Activated naive CD8-positive, alpha-beta T cell (primary cell): ENCODE results near the gene IL1RAPL2.

Source experiments
- H3K27ac Mint-ChIP-seq: one replicate; pipeline ENCODE4 v1.8.0; 2021; ENCODE audit warnings: mixed read lengths
- H3K27me3 Mint-ChIP-seq: one replicate; pipeline ENCODE4 v1.8.0; 2021; ENCODE audit warnings: mixed read lengths
- H3K36me3 Mint-ChIP-seq: one replicate; pipeline ENCODE4 v1.8.0; 2021; ENCODE audit warnings: mixed read lengths
- H3K4me1 Mint-ChIP-seq: one replicate; pipeline ENCODE4 v1.8.0; 2021; ENCODE audit warnings: low read depth, mixed read lengths
- H3K4me3 Mint-ChIP-seq: one replicate; pipeline ENCODE4 v1.8.0; 2021; ENCODE audit warnings: mild to moderate bottlenecking, mixed read lengths
- H3K9me3 Mint-ChIP-seq: one replicate; pipeline ENCODE4 v1.8.0; 2021; ENCODE audit warnings: low read depth, mixed read lengths

Gene IL1RAPL2

GRCh38 chrX:105314458-105314857 is 748.5 kb downstream of the IL1RAPL2 start:
- no peaks in the 10 kb centered on the region for H3K4me1 Mint-ChIP-seq
- no peaks in the 10 kb centered on the region for H3K27me3 Mint-ChIP-seq
- no peak overlapping the region for H3K27ac Mint-ChIP-seq
- H3K9me3 Mint-ChIP-seq, result no peaks in the 10 kb centered on the region
- no peak overlapping the region for H3K4me3 Mint-ChIP-seq
- no peaks in the 10 kb centered on the region for H3K36me3 Mint-ChIP-seq

DNA sequence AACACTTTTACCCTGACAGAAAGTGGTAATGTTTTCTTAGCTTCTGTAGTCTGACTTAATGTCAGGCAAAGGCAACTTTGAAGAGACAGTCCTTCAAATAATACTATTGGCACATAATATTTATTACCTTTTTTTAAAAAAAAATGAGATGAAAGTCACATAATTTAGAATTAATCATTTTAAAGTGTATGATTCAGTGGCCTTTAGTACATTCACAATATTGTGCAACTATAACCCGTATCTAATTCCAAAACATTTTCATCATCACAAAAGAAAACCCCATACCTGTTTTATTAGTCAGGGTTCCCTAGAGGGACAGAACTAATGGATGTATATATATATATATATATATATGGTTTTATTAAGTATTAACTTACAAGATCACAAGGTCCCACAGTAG is 749.2 kb downstream of the IL1RAPL2 start:
- Mint-ChIP-seq H3K4me3 (no peak overlapping the region), H3K27ac (no peak overlapping the region), H3K36me3 (no peaks in the 10 kb centered on the region), H3K27me3 (no peaks in the 10 kb centered on the region), H3K4me1 (no peaks in the 10 kb centered on the region), H3K9me3 (no peaks in the 10 kb centered on the region)

DNA sequence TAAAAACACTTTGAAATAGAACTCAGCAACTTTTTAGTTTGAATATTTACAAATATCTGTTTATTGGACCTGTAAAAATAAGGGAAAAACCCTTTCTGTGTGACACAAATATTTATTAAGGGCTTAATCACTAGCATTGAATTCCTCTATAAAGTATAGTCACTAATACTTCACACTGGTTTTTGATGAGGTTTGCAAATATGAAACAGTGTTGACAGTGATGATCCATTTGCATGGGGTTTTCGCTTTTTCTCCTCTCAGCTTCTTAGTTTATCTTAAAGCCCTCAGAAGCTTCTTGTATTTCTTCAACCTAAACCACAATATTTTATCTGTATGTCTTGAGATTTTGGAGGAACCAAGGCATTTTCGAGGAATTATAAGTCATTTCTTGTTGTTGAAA is 751.1 kb downstream of the IL1RAPL2 start:
- Mint-ChIP-seq H3K4me1 (no peaks in the 10 kb centered on the region), H3K27me3 (no peaks in the 10 kb centered on the region), H3K4me3 (no peak overlapping the region), H3K27ac (no peak overlapping the region), H3K36me3 (no peaks in the 10 kb centered on the region), H3K9me3 (no peaks in the 10 kb centered on the region)

- Mint-ChIP-seq H3K4me3 (no peak overlapping the region), H3K9me3 (no peaks in the 10 kb centered on the region), H3K27ac (no peak overlapping the region), H3K4me1 (no peaks in the 10 kb centered on the region), H3K36me3 (no peaks in the 10 kb centered on the region), H3K27me3 (no peaks in the 10 kb centered on the region)
Measured at GRCh38 chrX:105323928-105324327, 757.9 kb downstream of the IL1RAPL2 start.

DNA sequence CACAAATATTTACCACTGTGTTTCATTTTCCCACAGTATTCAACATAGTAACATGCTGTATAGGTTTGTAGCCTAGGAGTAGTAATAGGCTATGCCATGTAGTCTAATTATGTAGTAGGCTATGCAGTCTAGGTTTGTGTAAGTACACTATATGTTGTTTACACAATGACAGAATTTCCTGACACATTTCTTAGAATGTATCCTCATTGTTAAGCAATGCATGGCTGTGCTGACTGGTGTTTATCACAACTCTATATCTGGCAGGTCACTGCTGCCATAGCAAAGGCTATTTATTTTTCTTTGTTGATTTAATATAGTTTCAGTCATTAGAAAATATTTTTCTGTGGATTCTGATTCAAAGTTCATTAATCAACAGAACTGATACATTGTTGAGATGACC is 762.8 kb downstream of the IL1RAPL2 start:
- no peaks in the 10 kb centered on the region for H3K27me3 Mint-ChIP-seq
- no peaks in the 10 kb centered on the region for H3K4me1 Mint-ChIP-seq
- no peaks in the 10 kb centered on the region for H3K9me3 Mint-ChIP-seq
- H3K4me3 Mint-ChIP-seq, result no peak overlapping the region
- H3K27ac Mint-ChIP-seq, result no peak overlapping the region
- no peaks in the 10 kb centered on the region for H3K36me3 Mint-ChIP-seq

DNA sequence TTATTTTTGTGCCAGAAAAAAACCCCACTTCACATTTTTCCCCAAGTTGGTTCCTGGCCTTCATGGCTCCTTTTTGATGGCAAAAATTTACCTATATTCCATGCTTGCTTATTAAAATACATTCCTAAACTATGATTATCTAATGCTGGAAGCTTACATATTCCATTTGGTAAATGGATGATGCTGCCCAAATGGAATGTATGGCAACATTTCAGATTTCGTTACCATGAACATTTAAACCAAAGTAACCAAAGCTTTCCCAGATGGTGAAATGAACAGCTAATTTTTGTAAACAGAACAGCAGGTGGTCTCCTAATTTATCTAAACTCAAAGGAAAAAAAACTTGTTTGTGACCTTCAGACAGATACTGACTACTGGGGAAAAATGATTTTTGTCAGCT is 765.2 kb downstream of the IL1RAPL2 start:
- Mint-ChIP-seq H3K4me1 (no peaks in the 10 kb centered on the region), H3K27ac (no peak overlapping the region), H3K9me3 (no peaks in the 10 kb centered on the region), H3K4me3 (no peak overlapping the region), H3K36me3 (no peaks in the 10 kb centered on the region), H3K27me3 (no peaks in the 10 kb centered on the region)

DNA sequence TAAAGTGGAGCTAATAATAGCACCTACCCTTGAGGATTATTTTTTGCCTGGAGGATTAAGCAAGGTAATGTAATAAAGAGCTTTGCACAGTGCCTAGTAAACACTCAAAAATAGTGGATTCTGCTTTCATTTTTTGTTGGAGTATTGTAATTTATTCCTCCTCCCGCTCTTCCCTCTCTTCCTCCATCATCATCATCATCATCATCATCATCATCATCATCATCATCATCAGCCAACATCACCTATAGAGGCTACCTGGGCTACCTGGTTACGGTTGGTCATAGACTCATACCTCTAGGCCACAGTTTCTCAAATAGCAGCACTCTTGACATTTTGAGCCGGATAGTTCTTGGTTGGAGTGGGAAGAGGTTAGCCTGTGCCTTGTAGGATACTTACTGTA is 781.4 kb downstream of the IL1RAPL2 start:
- Mint-ChIP-seq H3K4me1 (no peaks in the 10 kb centered on the region), H3K27me3 (no peaks in the 10 kb centered on the region), H3K9me3 (no peaks in the 10 kb centered on the region), H3K27ac (no peak overlapping the region), H3K36me3 (no peaks in the 10 kb centered on the region), H3K4me3 (no peak overlapping the region)

- Mint-ChIP-seq H3K36me3 (no peaks in the 10 kb centered on the region), H3K4me1 (no peaks in the 10 kb centered on the region), H3K4me3 (no peak overlapping the region), H3K27me3 (no peaks in the 10 kb centered on the region), H3K9me3 (no peaks in the 10 kb centered on the region), H3K27ac (no peak overlapping the region)
Measured at GRCh38 chrX:105349476-105349875, 783.5 kb downstream of the IL1RAPL2 start.

DNA sequence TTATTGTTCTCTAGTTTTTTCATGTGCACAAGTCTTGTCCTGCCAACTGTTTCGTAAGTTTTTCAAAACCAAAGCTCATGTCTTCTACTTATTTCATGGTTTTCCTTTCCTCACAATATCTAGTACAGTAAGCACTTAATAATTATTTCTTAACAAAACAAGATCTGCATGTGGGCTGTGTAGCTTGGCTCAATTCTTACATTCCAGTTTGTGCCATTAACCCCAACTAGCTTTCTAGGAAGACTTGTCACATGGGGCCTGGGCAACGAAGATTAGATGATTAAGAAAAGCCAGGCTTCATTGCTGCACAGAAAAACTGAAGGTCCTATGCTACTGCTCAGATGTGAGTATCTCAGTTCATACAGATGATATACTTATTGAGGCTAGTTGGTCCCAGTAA is 809.8 kb downstream of the IL1RAPL2 start:
- Mint-ChIP-seq H3K9me3 (no peaks in the 10 kb centered on the region), H3K36me3 (no peaks in the 10 kb centered on the region), H3K27ac (no peak overlapping the region), H3K27me3 (no peaks in the 10 kb centered on the region), H3K4me3 (no peak overlapping the region), H3K4me1 (no peaks in the 10 kb centered on the region)

DNA sequence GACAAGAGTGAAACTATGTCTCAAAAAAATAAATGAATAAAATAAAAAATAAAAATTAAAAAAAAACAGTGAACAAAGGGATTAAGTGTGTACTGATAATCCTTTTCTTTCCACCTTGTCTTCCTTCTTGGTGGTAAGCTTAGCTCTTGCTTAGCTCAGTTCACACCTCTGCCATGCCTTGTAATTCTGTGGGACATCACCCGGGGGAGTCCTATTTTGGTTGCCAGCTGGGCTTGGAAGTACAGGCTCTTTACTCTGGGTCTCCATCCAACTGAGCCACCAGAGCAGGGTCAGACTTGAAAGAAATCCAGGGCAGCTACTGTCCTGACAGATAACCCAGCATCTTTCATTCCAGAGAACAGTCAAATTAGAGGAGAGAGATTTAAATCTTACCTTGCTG is 858.7 kb downstream of the IL1RAPL2 start:
- no peak overlapping the region for H3K27ac Mint-ChIP-seq
- H3K4me1 Mint-ChIP-seq, result no peaks in the 10 kb centered on the region
- H3K36me3 Mint-ChIP-seq, result no peaks in the 10 kb centered on the region
- no peaks in the 10 kb centered on the region for H3K9me3 Mint-ChIP-seq
- no peak overlapping the region for H3K4me3 Mint-ChIP-seq
- H3K27me3 Mint-ChIP-seq, result no peaks in the 10 kb centered on the region

GRCh38 chrX:105451401-105451800 is 885.4 kb downstream of the IL1RAPL2 start:
- Mint-ChIP-seq H3K27me3 (no peaks in the 10 kb centered on the region), H3K36me3 (no peaks in the 10 kb centered on the region), H3K9me3 (peaks cover 4% of the 10 kb centered on the region), H3K4me1 (no peaks in the 10 kb centered on the region), H3K27ac (no peak overlapping the region), H3K4me3 (no peak overlapping the region)

DNA sequence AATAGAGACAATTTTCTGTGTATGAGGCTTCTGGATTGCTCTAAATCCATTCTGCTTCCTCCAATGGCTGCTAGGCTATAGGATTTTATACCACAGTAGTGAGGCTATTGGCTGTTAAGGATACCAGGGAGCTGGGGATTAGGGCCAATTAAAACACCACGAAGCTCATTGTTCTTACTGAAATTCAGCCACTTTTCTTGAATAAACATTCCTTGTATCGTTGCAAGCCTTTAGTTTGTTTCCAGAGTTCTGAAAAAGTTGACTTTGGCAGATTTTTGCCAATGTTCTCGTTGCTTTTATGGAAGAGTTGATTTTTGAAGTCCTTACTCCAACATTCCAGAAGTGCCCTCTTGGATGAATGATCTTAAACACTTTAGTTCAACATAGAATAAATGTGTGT is 892.8 kb downstream of the IL1RAPL2 start:
- no peaks in the 10 kb centered on the region for H3K27me3 Mint-ChIP-seq
- H3K36me3 Mint-ChIP-seq, result no peaks in the 10 kb centered on the region
- peaks cover 4% of the 10 kb centered on the region for H3K9me3 Mint-ChIP-seq
- H3K4me1 Mint-ChIP-seq, result no peaks in the 10 kb centered on the region
- no peak overlapping the region for H3K27ac Mint-ChIP-seq
- H3K4me3 Mint-ChIP-seq, result no peak overlapping the region

- no peaks in the 10 kb centered on the region for H3K36me3 Mint-ChIP-seq
- no peaks in the 10 kb centered on the region for H3K27me3 Mint-ChIP-seq
- H3K9me3 Mint-ChIP-seq, result peaks cover 3% of the 10 kb centered on the region
- H3K4me1 Mint-ChIP-seq, result no peaks in the 10 kb centered on the region
- no peak overlapping the region for H3K4me3 Mint-ChIP-seq
- no peak overlapping the region for H3K27ac Mint-ChIP-seq
Measured at GRCh38 chrX:105460376-105460775, 894.4 kb downstream of the IL1RAPL2 start.

DNA sequence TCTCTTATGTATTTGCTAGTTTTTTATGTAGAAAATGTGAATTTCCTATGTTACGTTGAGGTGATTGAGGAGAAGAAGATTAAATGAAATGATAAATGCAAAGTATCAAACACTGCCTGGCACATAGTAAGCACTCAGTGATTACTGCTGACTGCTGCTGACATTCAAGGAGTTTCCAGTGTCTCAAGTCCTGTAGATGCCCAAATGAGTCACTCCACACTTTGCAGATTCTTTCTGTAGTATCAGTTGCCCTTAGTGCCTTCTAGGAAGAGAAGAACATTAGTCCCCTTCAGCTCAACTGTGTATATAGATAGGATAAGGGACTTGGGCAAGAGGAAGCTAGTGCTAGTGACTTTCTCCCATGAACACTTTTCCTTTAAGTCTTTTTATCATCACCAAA is 895.0 kb downstream of the IL1RAPL2 start:
- H3K4me3 Mint-ChIP-seq, result no peak overlapping the region
- H3K27ac Mint-ChIP-seq, result no peak overlapping the region
- H3K27me3 Mint-ChIP-seq, result no peaks in the 10 kb centered on the region
- no peaks in the 10 kb centered on the region for H3K4me1 Mint-ChIP-seq
- no peaks in the 10 kb centered on the region for H3K9me3 Mint-ChIP-seq
- H3K36me3 Mint-ChIP-seq, result no peaks in the 10 kb centered on the region

- H3K36me3 Mint-ChIP-seq, result no peaks in the 10 kb centered on the region
Measured at GRCh38 chrX:105462186-105462585, 896.2 kb downstream of the IL1RAPL2 start.

DNA sequence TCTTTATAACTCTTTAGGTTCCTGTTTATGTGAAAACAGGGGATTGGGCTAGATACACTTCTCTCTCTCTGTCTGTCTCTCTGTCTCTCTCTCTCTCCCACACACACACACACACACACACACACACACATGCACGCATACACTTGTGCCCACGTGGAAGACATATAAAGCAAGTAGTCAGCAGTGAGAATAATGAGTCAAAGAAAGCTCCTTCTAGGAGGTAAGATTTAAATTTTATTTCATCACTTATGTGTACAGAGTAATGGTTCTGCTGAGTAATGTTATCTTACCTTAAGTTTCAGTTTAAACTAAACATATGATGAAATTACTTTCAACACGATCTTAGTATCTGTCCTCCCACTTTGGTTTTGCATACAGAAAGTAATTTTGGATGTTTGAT is 897.5 kb downstream of the IL1RAPL2 start:
- no peak overlapping the region for H3K4me3 Mint-ChIP-seq
- no peaks in the 10 kb centered on the region for H3K9me3 Mint-ChIP-seq
- no peaks in the 10 kb centered on the region for H3K27me3 Mint-ChIP-seq
- H3K27ac Mint-ChIP-seq, result no peak overlapping the region
- no peaks in the 10 kb centered on the region for H3K4me1 Mint-ChIP-seq
- H3K36me3 Mint-ChIP-seq, result no peaks in the 10 kb centered on the region

More at GRCh38 chrX:105462186-105462585, 896.2 kb downstream of the IL1RAPL2 start:
- Mint-ChIP-seq H3K4me3 (no peak overlapping the region), H3K9me3 (no peaks in the 10 kb centered on the region), H3K4me1 (no peaks in the 10 kb centered on the region), H3K27me3 (no peaks in the 10 kb centered on the region), H3K27ac (no peak overlapping the region)

GRCh38 chrX:105464618-105465017 is 898.6 kb downstream of the IL1RAPL2 start:
- Mint-ChIP-seq H3K4me3 (no peak overlapping the region), H3K27ac (no peak overlapping the region), H3K4me1 (no peaks in the 10 kb centered on the region), H3K36me3 (no peaks in the 10 kb centered on the region), H3K27me3 (no peaks in the 10 kb centered on the region), H3K9me3 (no peaks in the 10 kb centered on the region)
